HG03039 (cell line): Measurements from ENCODE around the gene TNFRSF18.

Source experiments
- ATAC-seq: cut with Tn5 transposase; IDR thresholded peaks from one replicate; pipeline ENCODE4 v1.9.1; 2021; ENCODE audit warnings: mild to moderate bottlenecking, moderate library complexity; ENCODE audit not compliant: unreplicated experiment

Gene TNFRSF18

DNA sequence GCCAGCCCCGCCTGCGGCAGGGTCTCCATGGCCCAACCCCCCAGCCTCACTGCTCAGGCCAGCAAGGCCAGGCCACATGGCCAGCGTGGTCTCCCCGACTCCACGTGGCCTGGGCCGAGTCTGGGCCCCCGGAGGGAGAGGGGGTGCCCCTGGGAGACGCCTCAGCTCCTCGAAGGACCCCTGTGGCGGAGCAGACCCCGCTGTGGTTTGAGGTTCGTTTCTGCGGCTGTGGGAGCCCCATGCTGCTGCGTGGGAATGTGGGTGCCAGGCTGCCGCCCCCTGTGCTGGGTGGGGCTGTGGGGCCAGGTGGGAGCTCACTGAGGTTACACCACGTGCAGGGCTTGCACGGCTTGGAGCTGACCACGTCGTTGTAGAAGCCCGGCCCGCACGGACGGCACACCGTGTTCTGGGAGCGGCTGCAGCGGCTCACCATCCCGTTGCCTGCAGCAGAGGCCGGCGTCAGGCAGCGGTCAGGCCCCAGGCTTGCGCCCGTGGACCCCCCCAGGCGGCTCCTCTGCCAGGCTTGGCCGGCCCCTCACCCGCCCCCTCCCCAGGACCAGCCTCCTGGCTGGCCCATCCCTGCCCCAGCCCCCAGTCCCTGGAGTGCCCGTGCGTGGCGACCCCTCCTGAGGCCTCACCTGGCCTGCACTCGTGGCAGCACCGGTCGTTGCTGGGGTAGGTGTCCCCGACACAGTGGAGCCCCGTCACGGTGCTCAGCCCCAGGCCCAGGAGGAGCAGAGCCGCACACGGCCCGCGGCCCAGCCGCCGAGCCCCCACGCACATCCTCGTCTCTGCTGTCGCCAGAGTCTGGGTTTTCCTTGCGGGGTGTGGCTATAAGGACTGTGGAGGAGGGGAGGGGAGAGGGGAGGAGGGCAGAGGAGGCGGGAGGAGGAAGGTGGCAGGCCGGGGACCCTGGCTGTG, 7.2 kb upstream of the TNFRSF18 start, which contains the start of gene TNFRSF4:
TSS of gene TNFRSF4 (minus strand) at position 809 of the 921 bp plus-strand sequence. CDS start at position 783, 26 bp downstream.
- ATAC-seq = no peak

DNA sequence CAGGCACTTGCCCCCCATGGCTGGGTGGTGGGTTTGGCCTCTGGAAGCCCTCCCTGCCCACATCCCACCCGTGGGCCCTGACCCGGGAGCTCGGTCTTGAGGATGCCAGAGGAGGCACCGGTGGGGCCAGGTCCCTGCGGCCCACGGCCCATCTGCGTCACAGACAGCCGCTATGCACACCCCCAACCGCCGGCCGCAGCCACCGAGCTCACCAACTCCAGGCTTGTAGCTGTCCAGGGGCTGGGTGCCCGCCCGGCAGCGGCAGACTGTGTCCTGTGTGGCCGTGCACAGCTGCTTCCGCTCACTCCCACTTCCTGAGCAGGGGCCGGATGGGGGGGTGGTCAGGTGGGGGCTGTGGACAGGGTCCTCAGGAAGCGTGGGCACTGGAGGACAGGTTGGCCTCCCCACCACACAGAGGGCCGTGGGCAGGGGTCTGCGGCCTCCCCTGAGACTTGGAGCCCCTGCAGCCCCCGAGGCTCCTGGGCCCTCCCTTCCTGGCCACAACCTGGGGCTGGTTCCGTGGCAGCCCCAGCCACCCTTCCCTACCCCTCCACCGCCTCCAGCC, 6.5 kb upstream of the TNFRSF18 start:
- ATAC-seq = no peak

DNA sequence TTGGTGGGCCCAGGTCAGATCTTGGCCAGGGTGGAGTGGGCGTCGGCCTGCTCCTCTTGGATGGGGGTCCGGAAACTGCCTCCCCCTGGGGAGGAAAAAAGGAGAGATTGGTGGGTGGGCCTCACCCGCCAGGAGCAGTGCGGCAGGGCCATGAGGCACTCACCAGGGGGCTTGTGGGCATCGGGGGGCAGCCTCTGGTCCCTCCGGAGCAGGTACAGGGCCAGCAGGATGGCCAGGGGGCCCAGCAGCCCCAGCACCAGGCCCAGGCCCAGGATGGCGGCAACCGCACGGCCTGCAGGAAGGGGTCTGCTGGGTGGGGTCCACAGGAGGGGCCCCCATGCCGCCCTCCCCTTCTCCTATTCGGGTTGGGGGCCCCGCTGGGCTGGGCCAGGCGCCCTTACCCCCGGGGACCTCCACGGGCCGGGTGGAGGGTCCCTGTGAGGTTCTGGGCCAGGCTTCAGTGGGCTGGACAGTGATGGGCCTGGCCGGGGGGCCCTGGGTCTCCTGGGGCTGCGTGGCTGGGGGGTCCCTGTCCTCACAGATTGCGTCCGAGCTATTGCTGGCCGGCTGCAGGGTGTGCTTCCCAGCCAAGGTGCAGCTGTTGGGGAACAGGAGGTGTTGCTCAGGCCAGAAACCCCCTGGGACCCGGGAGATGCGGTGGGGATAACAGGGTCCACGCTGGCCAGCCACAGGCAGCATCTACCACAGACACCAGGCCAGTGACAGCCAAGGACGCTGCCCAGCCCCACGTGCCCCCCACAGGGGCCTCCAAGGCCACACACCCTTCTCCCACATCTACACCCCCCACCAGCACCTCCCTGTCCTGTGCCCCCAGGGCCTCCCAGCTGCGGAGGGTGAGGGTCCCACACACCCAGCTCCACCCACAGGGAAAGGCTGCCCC, 5.4 kb upstream of the TNFRSF18 start:
- ATAC-seq = no peak

- no peak for ATAC-seq
These were observed 4.5 kb upstream of the TNFRSF18 start for GRCh38 chr1:1210726-1211540.

DNA sequence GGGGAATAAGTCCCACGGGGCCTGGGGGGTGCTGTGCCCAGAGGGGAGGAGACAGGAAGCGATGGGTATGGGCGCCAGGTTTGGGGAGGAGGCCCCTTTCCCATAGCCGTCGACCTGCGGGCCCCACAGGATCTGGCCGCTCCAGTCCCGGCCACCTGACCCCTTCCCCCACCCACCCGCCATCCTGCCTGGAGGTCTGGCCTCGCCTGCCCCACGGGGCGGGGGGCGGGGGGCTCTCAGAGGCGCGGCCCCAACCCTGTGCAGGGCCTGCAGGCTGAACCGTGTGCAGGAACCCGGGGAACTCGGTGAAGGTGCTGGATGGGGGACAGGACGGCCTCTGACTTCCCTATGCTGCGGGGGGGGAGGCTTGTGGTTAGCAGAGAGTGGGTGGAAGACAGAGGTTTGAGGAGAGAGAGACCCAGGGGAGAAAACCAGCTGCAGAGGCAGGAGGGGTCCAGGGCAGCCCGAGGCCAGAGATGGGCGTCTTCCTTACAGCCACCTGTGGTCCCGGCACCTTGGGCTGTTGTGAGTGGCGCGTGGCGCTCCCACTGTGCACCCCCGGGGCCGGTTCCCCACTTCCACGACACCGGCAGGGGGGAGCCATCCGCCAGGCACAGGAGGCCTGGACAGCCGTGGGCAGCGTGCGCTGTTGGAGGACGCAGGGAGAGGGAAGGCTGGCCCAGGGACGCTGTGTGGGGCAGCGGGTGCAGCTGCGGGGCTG, 2.5 kb upstream of the TNFRSF18 start:
- no peak for ATAC-seq

GRCh38 chr1:1207571-1207892, 1.1 kb upstream of the TNFRSF18 start:
- no peak for ATAC-seq

- no peak for ATAC-seq
These were observed 657 bp upstream of the TNFRSF18 start for GRCh38 chr1:1206966-1207531.

- ATAC-seq = no peak
These were observed 520 bp downstream of the TNFRSF18 start for GRCh38 chr1:1205769-1206375.

GRCh38 chr1:1204998-1205768, 1.2 kb downstream of the TNFRSF18 start:
- no peak for ATAC-seq

DNA sequence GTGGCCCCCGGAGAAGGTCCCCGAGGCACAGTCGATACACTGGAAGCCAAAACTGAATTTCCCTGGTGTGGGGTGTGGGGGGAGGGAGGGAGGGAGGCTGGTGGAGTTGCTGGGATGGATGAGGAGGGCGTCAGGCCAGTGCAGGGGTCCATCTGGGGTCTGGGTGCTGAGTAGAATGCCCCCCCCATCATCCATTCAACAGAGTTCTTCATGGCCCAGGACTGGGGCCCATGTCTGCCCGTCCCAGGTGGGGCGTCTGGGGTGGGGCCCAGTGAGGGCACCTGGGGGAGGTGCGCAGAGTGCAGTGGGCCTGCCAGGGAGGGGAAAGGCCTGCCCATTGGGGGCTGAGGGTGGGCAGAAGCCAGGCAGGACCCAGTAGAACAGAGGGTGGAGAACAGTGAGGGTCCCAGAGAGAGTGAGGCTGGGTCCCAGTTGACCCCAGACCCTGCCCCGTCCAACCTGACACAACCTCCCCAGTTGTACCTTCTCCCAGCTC, 1.9 kb downstream of the TNFRSF18 start:
- ATAC-seq = no peak

- no peak for ATAC-seq
These were observed 2.6 kb downstream of the TNFRSF18 start for GRCh38 chr1:1203561-1204424.

GRCh38 chr1:1202831-1203560, 3.4 kb downstream of the TNFRSF18 start:
- ATAC-seq = no peak

DNA sequence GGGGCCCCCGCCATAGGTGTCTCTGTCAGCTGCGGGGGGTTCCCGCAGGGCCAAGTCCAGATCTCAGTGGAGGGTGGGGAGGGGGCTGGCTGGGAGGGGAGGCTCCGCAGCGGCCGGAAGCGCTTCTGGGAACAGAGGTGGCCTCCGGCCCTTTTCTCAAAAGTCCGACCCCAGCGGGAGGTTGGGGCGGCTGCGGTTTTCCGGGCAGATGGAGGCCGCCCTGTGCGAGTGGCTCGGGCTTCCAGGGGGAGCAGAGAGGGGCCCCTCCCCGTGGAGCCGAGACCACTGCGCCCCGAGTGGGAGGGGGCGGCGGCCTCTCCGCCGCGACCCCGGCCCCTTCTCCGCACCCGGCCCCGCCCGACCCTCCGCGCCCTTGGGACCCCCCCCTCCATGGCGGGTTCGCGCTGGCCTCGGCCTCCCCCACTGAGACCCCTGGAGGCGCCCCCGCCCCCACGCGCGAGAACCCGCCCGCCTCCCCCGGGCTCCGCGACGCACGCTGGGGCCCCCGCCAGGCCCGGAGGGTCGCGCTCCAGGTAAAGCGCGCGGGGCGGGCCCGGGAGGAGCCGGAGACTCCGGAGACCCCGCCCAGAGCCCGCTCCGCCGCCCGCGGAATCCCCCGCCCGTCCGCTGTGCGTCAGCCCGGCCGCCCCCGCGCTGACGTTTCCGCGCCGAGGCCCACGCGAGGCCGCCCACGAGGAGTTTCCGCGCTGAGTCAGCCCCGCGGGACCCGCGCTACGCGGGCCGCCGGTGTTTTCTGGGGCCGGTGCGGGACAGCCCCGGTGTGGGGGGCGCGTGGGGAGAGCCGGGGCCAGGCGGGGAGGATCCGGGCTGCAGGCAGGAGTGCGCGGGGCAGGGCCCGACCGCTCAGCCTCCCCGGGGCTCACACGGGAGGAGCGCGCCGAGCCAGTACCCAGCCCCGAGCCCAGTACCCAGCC, 5.2 kb downstream of the TNFRSF18 start:
- ATAC-seq = peak; percentile 45

- no peak for ATAC-seq
These were observed 6.2 kb downstream of the TNFRSF18 start for GRCh38 chr1:1199961-1200875.
